NCI-H1417 (cell line): Measurements from ENCODE around the gene MAL.

Source experiments
- DNase-seq, 3 experiments: peaks; one replicate each; lab custom pipeline; 2025; lab: John Stamatoyannopoulos, UW

The MAL gene

DNA sequence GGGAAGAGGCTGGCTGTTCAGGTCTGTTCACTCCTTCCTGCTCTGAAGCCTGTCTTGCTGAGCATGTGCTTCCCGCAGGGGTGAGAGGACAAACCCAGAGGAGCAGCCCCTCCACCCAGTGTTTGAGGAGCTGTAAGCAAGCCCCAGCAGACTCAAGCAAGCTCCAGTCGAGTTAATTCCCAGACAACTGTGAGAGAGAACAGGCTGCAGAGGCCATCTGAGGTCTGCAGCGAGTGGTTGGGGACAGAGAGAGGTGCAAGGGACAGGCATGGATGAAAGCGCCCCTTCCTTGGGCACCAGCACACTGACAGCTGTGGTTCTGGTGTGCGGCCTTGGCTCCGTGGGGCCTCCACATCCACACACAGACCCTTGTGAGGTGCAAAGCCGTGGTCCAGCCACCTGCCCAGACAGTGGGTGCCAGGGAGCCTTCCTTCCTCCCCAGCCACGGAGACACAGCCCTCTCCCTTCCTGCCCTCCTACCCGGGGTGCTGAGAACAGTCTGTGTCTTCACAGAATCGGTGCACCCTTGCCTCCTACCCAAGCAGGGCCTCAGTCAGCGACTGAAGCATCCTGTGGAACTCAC is 36.2 kb downstream of the MAL start:
- no peak for DNase-seq

DNA sequence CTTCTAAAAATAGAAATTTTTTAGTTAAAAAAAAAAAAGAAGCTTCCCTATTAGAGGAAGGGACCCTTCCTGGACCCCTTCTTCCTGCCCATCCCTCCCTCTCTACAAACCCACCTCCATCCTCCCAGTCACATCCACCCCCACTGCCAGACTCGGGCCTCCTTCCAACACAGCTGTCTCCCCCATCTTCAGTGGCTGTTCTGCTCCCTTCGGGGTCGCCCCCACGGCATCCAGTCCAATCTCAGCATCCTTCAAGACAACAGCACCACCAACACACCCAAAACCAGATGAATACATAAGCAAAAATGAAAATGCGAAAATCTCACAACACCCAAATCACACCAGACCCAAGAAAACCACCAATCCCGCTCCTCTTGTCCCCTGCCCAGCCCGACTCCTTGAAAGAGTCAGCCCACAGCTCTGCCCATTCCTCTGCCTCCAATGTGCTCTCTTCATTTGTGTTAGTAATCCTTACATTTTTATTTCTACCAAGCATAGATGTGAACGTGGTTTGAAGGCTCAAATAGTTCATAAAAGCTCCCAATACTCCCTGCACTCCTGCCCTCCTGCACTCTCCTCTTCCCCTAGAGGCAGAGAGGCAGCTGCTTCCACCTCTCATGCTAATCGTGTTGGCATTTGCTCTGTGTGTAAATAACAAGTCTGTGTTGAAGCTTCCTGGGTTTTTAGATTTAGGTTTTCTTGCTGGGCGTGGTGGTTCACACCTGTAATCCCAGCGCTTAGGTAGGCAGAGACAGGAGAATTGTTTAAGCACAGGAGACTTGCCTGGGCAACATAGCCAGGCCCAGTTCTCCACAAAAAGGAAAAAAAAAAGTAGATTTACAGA is 37.0 kb downstream of the MAL start:
- peak; percentile 14 to 70 (median 32) for DNase-seq

DNA sequence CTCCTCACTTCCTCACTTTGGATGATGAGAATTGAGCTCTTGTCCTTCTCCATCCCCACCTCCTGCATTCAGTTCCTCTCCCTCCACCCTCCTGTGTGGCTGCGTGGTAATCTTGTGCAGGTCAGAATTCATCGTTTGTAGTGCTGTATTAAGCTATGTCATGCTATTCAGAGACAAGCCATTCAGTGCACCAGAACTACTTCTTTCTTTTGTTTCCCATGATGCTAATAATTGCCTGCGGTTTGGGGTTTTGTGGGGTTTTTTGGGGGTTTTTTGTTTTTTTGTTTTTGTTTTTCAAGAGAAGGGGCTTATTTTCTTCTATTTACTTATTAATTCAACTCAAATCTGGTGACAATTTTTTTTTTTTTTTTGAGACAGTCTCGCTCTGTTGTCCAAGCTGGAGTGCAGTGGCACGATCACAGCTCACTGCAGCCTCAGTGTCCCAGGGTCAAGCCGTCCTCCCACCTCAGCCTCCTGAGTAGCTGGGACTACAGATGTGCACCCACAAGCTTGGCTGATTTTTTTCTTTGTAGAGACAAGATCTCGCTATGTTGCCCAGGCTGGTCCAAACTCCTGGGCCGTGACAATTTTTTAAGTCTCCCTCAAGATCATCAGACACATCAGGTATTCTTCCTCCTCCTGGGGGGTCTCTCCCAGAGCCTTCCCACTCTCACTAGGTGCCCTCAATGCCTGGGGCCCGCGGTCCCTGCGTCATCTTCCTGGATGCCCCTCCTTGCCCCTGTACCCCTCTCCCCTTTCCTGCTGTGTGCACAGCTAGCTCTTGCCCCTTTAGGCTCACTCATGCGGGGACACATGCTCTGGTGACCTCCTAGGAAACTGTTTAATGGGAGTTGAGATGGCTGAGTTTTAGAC is 37.8 kb downstream of the MAL start:
- no peak for DNase-seq

DNA sequence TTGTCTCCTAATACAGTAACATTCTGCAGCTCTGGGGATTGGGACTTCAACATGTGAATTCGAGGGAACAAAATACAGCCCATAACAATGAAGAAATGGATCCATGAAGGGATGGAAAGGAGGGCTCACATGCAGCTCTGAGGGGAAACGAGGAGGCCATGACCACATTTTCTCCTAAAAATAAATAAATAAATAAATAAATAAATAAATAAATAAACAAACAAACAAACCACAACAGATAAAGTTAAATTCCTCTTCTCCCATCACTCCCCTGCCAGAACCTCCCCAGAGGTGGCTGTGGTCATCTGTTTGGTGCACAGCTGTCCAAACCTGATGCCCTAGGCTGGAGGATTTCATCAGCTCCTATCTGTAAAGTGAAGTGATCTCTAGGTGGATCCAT is 42.7 kb downstream of the MAL start:
- DNase-seq: no peak

DNA sequence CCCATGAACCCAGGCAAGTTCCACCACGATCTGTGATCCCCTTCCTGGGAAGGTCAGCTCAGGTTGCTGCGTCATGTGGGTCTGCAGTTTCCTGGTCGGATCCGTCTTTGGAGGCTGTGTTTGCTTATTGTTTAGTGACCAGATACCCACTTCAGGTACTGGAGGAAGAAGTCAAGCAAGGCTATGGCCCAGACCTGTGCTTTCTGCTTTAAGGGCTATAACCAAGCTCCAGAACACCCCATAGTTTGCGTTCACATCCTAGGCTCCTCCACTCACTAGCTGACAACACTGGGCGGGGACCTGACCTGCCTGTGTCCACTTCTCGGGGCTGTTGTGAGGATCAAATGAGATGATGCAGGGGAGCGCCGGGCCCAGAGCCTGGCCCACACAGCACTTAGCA is 44.0 kb downstream of the MAL start:
- DNase-seq: no peak

- DNase-seq: no peak
Measured at GRCh38 chr2:95071856-95072255, 46.3 kb downstream of the MAL start.

DNA sequence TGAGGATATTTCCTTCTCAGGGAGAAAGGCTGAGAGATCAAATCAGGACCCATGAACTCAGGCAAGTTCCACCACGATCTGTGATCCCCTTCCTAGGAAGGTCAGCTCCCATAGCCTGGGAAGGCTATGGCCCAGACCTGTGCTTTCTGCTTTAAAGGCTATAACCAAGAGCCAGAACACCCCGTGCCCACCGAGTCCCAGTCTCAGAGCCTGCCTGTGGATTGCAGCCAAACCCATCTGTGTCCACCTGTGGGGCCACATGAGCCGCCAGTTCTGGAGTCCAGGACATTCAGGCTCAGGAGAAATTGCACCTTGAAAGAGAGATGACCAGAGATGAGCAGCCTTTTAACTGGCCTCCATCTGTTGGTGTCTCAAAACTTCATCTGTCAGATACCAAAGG is 46.9 kb downstream of the MAL start:
- no peak for DNase-seq

DNA sequence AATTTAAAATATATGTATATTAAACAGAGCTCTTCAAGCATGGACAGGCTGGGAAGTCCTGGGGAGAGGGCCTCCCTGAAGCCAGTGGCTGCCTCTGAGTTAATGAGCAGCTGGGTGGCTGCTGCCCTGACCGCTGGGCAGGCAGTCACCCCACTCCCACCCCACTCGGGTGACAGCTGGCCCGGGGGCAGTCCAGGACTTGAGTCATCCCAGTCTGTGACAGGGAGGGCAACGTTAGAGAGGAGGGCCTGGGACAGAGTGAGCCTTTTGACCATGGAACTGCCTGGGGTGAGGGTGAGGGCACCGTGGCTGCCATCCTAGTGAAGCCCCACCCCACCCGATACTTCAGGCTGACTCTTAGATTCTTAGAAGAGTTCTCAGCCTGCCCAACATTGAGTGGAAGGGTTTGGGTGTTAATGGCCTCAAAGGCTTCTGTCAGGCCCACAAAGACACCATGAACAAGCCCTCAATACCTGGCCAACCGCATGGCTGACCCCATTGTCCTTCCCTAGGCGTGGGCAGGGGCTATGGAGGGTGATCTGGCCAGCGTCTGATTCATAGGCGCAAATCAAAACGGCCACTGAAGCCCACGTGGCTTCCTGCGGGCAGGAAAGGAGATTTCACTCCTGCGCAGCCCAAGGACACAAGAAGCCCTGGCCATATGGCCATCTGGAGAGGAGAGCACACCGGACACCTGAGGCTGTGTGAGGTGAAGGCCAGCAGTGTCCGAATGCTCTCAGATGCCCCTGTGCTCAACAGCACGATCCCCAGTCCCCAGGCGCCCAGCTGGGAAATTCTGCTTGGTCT is 48.6 kb downstream of the MAL start:
- DNase-seq: no peak

DNA sequence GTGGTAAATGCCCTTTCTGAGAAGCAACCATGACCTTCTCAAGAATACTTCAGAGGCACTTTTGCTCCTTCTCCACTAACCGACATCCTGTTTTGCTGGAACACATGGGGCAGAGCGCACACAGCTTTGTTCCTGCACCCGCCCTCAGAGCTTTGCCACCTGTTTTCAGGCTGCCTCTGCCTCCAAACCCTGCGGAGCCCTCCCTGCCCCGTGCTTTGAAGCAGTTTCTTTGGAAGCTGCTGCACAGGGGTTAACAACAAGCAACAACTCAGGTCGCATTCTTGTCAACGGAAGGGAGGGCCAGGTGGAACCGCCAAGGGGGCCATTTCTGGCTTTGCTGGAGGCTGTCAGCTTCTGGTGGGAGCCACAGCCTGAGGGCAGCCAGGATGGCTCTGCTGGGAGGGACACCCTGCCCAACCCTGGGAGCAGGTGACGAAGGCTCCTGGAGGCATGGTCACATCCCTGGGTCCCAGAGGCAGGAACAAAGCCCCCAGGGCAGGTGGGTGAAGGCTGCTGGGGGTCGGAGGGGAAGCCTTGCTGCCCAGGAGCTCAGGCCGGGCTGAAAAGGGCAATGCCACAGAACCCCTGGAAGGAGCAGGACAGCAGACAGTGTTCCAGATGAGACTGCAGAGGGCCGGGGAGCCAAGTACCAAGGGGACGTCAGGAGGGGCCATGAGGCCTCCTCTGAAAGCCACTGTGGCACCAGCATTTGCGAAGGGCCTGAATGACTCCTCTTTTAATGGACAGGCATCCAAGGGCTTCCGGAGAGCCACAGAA is 49.3 kb downstream of the MAL start:
- peak in 1 of 3 experiments; percentile 61 for DNase-seq

DNA sequence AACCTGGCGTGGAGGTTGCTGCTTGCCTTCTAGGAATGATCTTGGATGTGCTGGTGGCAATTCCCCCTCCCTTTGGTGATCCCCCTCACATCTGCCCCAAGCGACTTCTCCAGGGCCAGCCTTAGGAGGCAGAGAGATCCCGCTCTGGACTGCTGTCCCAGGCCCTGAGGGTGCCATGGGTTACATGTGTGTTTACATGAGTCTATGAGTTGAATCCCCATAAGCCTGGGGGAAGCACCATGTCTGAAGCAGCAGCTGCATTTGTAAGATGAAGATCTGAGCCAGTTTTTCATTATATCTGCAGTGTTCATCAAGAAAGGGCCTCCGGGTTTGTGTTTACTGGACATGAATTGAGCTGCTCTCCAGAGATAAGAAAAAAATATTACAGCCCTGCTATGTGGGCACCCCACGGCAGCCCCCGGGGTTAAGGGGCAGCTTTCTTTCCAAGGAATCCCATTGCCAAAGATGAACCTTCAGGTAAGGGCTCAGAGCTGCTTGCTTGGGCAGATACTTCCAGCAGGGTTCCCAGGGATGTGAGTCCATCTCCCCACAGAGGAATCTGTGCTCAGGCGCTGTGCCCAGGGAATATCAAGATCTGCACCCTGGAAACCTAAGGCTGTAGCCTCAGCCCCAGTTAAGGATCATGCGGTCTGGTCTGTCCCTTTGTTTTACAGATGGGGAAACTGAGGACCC is 50.1 kb downstream of the MAL start:
- DNase-seq: no peak

GRCh38 chr2:95076705-95077529 is 51.4 kb downstream of the MAL start:
- DNase-seq: peak; percentile 83 to 88 (median 84)

DNA sequence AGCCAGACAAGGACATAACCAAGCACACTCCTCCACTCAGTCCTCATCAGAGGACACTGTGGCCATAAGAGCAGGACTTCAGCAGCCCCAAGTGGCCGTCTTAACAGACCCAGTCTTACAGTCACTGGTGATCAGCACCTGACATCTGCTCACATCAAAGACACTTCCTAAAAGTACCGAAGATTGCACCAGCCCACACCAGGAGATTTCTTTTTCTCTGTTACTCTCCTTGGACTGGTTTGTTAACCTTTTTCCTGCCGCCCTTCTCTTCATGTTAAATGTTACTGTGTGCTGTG is 52.0 kb downstream of the MAL start:
- DNase-seq: peak; percentile 5 to 23 (median 12)

GRCh38 chr2:95077861-95078603 is 52.5 kb downstream of the MAL start:
- peak in 1 of 3 experiments; percentile 9 for DNase-seq

- no peak for DNase-seq
Measured at GRCh38 chr2:95079199-95079683, 53.7 kb downstream of the MAL start.

DNA sequence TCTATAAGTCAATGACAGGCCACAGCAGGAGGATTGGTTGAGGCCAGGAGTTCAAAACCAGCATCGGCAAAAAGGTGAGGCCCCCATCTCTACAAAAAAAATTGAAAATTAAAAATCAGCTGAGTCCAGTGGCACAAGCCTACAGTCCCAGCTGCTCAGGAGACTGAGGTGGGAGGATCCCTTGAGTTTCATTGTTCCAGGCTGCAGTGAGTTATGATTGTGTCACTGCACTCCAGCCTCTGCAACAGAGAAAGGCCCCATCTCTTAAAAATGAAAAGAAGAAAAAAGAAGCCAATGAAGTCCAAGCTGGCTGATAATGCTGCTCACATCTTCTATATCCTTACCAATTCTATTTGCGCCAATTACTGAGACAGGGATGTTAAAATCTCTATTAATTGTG is 57.0 kb downstream of the MAL start:
- no peak for DNase-seq

DNA sequence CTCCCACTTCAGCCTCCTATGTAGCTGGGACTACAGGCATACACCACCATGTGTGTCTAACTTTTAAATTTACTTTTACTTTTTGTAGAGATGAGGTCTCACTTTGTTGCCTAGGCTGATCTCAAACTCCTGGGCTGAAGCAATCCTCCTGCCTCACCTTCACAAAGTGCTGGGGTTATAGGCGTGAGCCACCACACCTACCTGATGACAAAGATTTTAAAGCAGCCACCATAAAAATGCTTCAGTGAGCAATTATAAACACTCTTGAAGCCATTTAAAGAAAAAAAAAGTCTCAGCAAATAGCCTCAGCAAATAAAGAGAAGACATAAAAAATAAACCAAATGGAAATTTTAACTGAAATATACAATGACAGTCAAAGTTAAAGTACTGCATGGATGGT is 60.5 kb downstream of the MAL start:
- DNase-seq: no peak

- no peak for DNase-seq
Measured at GRCh38 chr2:95087379-95087778, 61.9 kb downstream of the MAL start.

GRCh38 chr2:95091885-95092555 is 66.5 kb downstream of the MAL start:
- DNase-seq: no peak
